Measurements from ENCODE around the gene ANKS1B.
"Not testable (repeated sequence)": the region's sequence is repeated elsewhere in the genome, so short reads cannot be mapped to it uniquely, and the experiment has no call there.

Gene ANKS1B

GRCh38 chr12:99648183-99648582 is 336.6 kb downstream of the ANKS1B start:
- no peak for DNase-seq
- in situ Hi-C loops (cut with MboI; ENCODE audit: low pct_unique_long_range_greater_than_20kb, low sequenced_read_pairs), result no loop called here

GRCh38 chr12:99647453-99647852 is 337.3 kb downstream of the ANKS1B start, which contains the start of gene GARIN6:
Gene GARIN6, plus strand, starts transcription at chr12:99647753. Its CDS starts 422 bp downstream, at chr12:99648175.
- DNase-seq, result no peak
- in situ Hi-C loops (cut with MboI; ENCODE audit: low pct_unique_long_range_greater_than_20kb, low sequenced_read_pairs), result no loop called here

GRCh38 chr12:99644629-99645028 is 340.1 kb downstream of the ANKS1B start:
- in situ Hi-C loops (cut with MboI; ENCODE audit: low pct_unique_long_range_greater_than_20kb, low sequenced_read_pairs), result no loop called here
- no peak for DNase-seq

GRCh38 chr12:99627459-99627858 is 357.3 kb downstream of the ANKS1B start:
- no peak for DNase-seq
- in situ Hi-C loops (cut with MboI; ENCODE audit: low pct_unique_long_range_greater_than_20kb, low sequenced_read_pairs), result no loop called here

- in situ Hi-C loops (cut with MboI; ENCODE audit: low pct_unique_long_range_greater_than_20kb, low sequenced_read_pairs); DNase-seq: not testable (repeated sequence)
Measured at GRCh38 chr12:99624591-99624990, 360.1 kb downstream of the ANKS1B start.

DNA sequence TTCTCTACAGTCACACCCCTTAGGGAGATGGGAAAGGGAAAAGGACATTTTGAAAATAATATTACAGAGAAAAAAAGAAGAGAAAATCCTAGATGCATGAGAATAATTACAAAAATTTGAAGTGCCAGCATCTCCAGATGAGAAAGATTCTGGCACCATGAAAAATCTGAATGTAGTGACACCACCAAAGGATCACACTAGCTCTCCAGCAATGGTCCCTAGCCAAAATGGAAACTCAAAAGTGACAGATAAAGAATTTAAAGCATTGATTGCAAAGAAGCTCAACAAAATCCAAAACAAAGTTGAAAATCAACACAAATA is 364.6 kb downstream of the ANKS1B start:
- DNase-seq, result no peak
- in situ Hi-C loops (cut with MboI; ENCODE audit: low pct_unique_long_range_greater_than_20kb, low sequenced_read_pairs), result no loop called here

DNA sequence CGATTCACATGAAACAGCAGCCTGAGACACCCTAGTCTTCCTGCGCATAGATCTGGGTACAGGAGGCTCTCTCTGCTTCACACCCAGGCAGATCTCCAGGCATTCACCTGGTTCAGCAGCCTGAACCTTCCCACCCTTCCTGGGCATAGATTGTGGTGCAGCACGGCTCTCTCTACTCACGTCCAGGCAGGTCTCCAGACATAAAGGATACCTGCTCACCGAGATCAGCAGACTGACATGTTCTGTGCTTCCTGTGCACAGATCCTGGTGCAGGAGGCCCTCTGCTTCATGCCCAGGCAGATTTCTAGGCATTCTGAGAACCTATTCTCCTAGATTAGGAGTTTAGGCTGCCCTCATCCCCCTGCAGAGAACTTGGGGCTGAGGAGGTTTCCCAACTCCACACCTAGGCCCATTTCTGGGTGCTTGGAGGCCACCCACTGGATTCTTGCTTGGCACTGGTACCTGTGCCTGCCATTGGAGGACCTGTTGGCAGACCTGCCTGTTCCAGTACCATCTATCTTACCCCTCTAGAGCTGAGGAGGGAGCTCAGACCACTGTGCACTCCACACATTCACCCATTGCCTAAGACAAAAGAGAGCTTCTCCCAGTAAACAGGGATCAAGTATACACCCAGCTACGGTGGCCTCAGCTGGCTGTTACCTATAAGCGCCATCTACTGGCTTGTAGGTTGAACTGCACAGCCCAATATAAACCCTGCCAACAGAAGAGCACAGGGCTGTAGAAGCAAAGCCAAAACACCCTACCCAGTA is 365.2 kb downstream of the ANKS1B start:
- in situ Hi-C loops (cut with MboI; ENCODE audit: low pct_unique_long_range_greater_than_20kb, low sequenced_read_pairs), result no loop called here
- peak; percentile 33 for DNase-seq

DNA sequence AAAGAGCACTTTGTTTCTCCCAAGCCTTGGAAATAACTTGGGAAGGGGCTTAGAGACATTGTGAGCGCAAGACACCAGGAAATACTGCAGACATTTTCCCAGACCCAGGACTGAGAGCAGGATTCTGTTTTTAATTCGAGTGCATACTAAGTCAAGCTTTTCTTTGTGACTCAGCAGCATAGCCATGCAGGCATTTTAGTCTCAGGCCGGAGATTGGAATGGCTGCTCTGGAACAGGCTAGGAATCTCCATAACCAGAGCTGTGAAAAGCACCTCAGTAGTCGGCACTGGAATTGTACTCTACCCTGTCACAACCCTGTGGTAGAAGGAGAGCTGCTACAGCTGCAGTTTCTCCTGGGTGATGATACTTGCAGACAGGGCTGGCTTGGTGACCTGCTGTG is 366.1 kb downstream of the ANKS1B start:
- in situ Hi-C loops (cut with MboI; ENCODE audit: low pct_unique_long_range_greater_than_20kb, low sequenced_read_pairs), result no loop called here
- no peak for DNase-seq

- DNase-seq, result no peak
- in situ Hi-C loops (cut with MboI; ENCODE audit: low pct_unique_long_range_greater_than_20kb, low sequenced_read_pairs), result no loop called here
Measured at GRCh38 chr12:99611599-99611998, 373.1 kb downstream of the ANKS1B start.

GRCh38 chr12:99611117-99611516 is 373.6 kb downstream of the ANKS1B start:
- in situ Hi-C loops (cut with MboI; ENCODE audit: low pct_unique_long_range_greater_than_20kb, low sequenced_read_pairs), result no loop called here
- DNase-seq, result no peak

GRCh38 chr12:99609455-99610181 is 375.1 kb downstream of the ANKS1B start:
- in situ Hi-C loops (cut with MboI; ENCODE audit: low pct_unique_long_range_greater_than_20kb, low sequenced_read_pairs), result no loop called here
- no peak for DNase-seq

DNA sequence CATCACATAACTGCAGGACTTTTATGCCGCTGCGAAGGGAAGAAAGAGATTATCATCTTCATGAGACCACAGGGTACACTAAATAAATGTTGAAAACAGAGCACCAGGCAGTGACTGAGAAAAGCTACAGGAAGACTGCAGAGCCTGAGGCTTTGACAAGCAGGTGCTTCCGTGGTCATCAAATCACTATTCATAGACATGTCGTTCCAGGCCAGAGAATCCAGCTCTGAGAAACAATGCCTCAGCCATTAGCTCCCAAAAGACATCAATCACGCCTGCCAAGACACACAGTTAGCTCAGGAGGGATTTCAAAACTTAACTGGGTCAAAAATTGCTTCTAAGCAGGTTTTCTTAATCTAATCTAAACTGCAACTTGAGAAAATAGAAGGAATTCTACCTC is 384.3 kb downstream of the ANKS1B start:
- in situ Hi-C loops (cut with MboI; ENCODE audit: low pct_unique_long_range_greater_than_20kb, low sequenced_read_pairs), result no loop called here
- no peak for DNase-seq

GRCh38 chr12:99598785-99599184 is 386.0 kb downstream of the ANKS1B start:
- in situ Hi-C loops (cut with MboI; ENCODE audit: low pct_unique_long_range_greater_than_20kb, low sequenced_read_pairs), result no loop called here
- no peak for DNase-seq

DNA sequence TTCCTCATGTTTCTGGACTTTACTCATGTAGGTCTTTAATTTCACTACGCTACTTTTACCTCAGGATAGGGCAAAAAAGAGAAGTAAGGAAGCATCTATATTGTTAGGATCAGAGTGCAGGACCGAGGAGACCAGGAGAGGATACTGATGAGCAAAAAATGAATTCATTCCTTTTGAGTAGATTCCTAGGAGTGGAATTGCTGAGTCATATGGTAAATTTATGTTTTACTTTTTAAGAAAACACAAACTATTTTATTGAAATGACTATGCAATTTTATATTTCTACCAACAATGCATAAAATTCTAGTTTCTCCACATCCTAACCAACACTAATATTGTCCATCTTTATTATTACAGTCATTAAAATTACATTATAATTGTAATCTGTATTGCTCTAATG is 388.0 kb downstream of the ANKS1B start:
- in situ Hi-C loops (cut with MboI; ENCODE audit: low pct_unique_long_range_greater_than_20kb, low sequenced_read_pairs), result no loop called here
- DNase-seq, result no peak

DNA sequence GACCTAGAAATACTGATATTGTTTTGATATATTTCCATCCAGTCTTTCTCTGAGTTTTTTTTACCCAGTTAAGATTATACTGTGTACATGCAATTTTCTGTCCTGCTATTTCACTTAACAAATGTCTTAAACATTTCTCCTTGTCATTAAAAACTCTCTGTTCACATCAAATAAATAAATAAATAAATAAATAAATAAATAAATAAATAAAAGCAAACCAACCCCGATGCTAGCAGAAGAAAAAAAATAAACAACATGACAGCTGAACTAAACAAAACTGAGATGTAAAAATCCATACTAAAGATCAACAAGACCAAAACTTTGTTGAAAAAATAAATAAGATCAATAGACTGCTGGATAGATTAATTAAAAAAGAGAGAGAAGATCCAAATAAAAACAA is 407.6 kb downstream of the ANKS1B start:
- DNase-seq; in situ Hi-C loops (cut with MboI; ENCODE audit: low pct_unique_long_range_greater_than_20kb, low sequenced_read_pairs): not testable (repeated sequence)

DNA sequence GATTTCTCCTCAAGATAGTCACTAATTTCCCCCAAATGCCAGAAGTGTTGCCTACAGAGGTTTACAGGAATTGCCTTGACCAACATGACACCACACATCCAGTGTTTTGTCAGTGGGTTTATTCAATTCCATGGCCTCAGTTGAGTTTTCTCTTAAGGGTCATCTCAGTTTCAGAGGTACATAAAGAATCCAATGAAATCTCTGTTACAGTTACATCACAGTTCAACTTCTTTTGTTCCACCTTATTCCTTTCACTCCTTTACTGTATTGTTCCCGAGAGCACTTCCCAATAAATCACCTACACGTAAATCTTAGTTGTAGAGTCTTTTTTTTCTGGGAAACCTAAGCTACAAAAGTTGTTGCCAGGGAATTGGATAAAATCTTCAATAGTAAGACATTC is 410.8 kb downstream of the ANKS1B start:
- in situ Hi-C loops (cut with MboI; ENCODE audit: low pct_unique_long_range_greater_than_20kb, low sequenced_read_pairs), result no loop called here
- no peak for DNase-seq

DNA sequence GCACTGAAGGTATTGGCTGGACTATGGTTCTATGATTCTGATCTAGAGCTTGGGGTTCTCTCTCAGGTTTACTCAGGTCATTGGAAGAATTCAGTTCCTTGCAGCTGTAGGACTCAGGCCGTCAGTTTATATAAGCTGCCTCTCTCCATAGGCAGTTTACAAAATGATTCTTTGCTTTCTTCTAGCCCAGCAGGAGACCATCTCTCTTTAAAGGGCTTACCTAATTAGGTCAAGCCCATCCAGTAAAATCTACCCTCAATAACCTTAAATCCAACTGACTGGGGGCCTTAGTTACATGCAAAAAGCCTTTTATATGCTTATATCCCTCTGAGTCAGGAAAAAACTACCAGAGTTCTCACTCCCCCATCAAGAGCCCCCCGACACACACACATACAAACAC is 417.7 kb downstream of the ANKS1B start:
- no peak for DNase-seq
- in situ Hi-C loops (cut with MboI; ENCODE audit: low pct_unique_long_range_greater_than_20kb, low sequenced_read_pairs), result no loop called here

DNA sequence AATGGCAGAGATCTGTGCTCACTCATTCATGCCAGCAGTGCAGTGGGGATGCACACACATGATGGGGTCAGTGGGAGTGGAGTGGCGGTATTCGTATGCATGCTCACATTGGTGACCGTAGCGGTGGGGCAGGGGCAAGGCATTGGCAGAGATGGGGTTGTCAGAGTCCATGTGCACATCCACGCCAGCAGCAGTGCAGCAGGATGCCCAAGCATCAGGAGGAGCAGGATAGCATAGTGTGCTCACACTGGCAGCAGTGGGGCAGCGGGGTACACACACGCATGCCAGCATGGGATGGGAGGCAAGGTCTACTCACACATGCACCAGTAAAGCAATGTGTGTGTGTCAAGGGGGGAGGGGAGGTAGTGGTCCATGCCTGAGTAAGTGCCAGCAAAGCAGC is 426.6 kb downstream of the ANKS1B start:
- in situ Hi-C loops (cut with MboI; ENCODE audit: low pct_unique_long_range_greater_than_20kb, low sequenced_read_pairs), result no loop called here
- no peak for DNase-seq

DNA sequence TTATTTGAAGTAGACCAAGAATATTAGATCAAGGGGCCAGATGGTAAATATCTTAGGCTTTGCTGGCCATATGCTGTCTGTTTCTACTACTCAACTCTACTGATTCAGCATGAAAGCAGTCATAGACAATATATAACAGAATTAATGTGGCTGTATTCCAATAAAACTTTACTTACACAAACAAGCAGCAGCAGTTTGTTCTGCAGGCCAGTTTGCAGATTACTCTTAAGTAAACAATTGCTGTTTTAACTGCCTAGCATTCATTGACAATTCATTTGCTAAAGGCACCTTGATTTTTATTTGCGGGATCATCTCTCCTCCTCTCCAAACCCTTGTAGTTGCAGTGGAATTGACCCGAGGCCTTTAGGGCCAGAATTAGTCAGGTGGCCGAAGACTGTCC is 431.3 kb downstream of the ANKS1B start:
- DNase-seq, result no peak
- in situ Hi-C loops (cut with MboI; ENCODE audit: low pct_unique_long_range_greater_than_20kb, low sequenced_read_pairs), result no loop called here

- DNase-seq, result no peak
- in situ Hi-C loops (cut with MboI; ENCODE audit: low pct_unique_long_range_greater_than_20kb, low sequenced_read_pairs), result no loop called here
Measured at GRCh38 chr12:99552022-99552421, 432.7 kb downstream of the ANKS1B start.

GRCh38 chr12:99549651-99550050 is 435.1 kb downstream of the ANKS1B start:
- in situ Hi-C loops (cut with MboI; ENCODE audit: low pct_unique_long_range_greater_than_20kb, low sequenced_read_pairs), result no loop called here

More at GRCh38 chr12:99549651-99550050, 435.1 kb downstream of the ANKS1B start:
- no peak for DNase-seq

Measured in KBM-7 (cell line).